ENCODE measurements around the gene CASP3. TPM values are rescaled to one million over a fixed set of nuclear protein-coding genes. Genes with fewer than 3 reads are reported as not detected.
A peak's percentile ranks its signal among the peaks of the same experiment; 100 is the strongest.
"Not testable (repeated sequence)": the region's sequence is repeated elsewhere in the genome, so short reads cannot be mapped to it uniquely, and the experiment has no call there.

CASP3 gene
- total RNA-seq, 1 donor from 2014 or later = 106 TPM

DNA sequence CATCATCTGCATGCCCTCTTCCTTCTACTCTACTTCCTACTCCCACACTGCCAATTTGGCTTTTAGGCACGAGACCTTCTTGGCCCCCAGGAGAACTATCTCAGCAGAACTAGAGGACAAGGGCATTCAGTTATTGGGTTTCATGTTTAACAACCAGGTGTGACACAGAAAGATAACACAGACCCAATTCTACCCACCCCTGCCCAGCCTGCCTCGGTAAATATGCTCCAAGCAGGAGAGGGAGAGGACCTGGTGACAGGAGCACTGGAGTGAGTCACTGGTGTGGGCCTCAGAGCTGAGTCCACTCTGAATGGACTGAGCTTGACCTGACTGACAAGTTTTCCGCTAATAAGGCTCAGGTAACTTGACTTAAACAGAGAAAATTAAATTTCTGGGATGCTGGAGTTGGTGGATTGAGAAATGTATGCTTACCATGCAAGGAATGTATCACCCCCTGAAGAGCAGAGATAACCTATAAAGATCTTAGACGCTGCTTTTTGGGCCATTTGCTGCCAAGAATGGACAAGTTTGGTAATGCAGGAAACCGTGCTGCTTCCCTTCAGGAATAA, 52.5 kb downstream of the CASP3 start:
- DNase-seq (ENCODE audit: low read depth) = no peak

DNA sequence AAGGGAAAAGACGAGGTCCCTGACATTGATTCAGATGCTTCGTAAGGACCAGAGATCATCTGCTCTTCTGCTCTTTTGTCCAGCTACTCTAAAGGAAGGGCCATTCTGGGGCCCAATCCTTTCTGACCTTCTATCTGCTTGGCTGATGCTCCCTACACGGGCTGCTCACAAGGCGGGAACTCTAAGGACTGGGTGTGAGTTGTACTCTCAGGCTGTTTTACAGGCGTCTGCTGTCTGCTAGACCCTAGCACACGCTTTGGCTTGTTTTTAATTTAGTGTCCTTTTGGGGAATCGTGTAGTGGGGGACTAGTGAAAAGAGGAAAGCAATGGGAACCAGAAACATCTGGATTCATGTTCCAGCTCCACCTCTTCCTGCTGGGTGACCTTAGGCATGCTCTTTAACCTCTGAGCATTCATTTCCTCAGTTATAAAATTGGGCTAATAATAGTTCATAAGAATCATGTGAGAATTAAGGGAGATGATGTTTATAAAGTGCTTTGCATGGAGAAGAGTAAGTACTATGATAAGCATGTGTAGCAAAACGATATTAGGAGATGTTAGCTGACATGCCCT, 53.1 kb downstream of the CASP3 start:
- no peak for DNase-seq (ENCODE audit: low read depth)

DNA sequence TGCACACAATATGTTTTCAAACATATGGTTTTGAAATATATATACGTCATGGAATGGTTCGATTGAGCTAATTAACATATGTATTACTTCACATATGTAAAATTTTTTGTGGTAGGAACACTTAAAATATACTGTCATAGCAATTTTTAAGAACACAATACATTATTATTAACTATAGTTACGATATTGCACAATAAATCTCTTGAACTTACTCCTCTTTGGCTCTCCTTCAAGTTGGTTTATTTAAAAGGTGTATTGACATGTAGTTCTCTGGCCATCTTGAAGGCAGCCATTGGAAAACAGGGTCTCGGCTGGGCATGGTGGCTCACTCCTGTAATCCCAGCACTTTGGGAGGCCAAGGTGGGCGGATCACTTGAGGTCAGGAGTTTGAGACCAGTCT, 53.8 kb downstream of the CASP3 start:
- DNase-seq (ENCODE audit: low read depth) = no peak

DNA sequence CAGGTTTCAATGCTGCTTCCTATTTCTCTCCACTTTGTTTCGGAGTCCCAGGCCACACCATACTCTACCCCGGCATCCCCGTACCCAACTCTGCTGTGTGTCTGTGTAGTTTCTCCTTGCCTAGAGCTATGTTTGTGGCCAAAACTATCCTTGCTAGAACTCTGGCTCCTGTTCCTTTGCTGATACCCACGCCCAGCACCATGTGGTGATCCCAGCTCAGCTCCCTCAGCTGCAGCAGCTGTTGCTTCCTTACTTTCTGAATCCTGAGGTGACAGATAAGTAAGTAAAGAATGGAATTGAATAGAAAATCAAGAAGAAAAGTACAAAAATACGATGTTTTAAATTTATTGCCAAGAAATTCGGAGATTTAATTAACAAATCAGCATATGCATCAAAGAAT, 55.8 kb downstream of the CASP3 start:
- DNase-seq (ENCODE audit: low read depth) = peak; percentile 55

DNA sequence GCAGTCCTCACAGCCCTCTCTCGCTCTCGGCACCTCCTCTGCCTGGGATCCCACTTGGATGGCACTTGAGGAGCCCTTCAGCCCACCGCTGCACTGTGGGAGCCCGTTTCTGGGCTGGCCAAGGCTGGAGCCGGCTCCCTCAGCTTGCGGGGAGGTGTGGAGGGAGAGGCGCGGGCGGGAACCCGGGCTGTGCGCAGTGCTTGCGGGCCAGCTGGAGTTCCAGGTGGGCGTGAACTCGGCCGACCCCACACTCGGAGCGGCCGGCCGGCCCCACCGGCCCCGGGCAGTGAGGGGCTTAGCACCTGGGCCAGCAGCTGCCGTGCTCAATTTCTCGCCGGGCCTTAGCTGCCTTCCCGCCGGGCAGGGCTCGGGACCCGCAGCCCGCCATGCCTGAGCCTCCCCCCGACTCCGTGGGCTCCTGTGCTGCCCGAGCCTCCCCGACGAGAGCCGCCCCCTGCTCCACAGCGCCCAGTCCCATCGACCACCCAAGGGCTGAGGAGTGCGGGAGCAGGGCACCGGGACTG, 57.4 kb downstream of the CASP3 start:
- DNase-seq (ENCODE audit: low read depth) = not testable (repeated sequence)

DNA sequence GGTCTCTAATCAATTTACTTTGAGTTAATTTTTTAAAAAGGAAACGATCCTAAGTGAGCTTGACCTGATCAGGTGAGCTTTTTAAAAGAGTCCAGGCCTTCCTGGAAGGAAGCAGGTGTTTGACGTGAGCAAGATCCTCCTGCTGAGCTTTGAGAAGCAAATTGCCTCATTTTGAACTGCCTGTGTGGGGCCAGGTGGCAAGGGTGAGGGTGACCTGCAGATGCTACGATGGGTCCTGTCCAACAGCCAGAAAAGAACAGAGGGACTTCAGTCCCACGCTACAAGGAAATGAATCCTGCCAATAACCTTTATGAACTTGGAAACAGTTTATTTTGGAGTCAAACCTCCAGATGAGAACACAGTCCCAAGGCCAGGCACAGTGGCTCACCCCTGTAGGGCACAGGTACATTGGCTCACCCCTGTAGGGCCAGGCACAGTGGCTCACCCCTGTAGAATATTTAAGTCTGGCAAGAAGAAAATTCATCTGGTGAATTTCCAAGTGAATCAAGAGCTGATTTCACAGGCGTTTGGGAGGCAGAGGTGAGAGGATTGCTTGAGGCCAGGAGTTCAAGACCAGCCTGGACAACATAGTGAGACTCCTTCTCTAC, 58.1 kb downstream of the CASP3 start:
- DNase-seq (ENCODE audit: low read depth) = no peak

DNA sequence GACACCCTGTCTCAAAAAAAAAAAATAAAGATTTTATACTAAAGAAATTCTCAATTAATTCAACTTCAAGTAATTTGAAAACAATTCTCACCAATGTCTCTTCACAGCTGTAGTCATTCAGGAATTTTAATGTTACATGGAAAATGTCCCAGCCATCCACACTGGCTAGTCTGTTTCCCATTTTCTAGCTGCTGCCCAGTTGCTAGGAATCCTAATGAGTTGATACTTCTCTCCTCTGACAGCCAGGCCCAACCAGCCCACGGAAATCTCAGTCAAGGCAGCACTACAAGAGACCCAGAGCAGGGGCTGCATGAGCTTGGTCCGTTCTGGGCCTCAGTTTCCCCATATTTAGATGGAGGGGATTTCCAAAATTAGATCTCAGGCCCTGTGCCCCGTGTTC, 59.1 kb downstream of the CASP3 start:
- DNase-seq (ENCODE audit: low read depth) = no peak

DNA sequence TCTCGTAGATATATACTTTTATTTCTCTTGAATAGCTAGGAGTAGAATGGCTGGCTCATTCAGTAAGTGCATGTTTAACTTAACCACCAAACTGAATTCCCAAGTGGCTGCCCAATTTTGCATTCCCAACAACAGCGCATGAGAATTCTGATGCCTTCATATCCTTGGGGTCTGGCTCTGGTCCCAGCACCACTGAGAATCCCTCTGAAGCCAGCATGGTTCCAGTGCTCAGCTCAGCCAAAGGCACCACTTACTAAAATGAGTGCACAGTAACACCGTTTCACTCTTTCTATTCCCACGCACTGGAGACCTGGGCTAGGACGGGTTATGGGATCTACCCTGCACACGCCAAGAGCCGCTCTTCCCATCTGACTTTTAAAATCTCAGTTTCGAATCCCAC, 60.4 kb downstream of the CASP3 start:
- peak; percentile 78 for DNase-seq (ENCODE audit: low read depth)

DNA sequence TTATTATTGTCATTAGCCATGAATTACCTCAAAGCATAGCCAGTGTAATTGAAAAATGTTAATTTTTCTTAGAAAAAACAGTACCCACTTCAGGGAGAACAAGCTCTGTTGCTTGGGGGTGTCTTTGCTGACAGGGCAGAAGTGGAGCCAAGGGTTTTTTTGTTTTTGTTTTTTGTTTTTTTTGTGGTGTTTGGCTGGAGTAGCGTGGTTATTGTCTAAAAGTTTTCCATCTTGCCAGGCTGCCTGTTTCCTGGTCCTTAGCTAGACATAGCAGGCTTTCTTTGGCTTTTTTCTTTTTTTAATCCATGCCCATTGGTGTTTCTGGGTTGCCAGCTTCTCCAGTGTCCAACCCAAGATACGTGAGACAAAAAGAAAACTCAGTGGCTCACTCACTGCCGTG, 61.5 kb downstream of the CASP3 start:
- no peak for DNase-seq (ENCODE audit: low read depth)

DNA sequence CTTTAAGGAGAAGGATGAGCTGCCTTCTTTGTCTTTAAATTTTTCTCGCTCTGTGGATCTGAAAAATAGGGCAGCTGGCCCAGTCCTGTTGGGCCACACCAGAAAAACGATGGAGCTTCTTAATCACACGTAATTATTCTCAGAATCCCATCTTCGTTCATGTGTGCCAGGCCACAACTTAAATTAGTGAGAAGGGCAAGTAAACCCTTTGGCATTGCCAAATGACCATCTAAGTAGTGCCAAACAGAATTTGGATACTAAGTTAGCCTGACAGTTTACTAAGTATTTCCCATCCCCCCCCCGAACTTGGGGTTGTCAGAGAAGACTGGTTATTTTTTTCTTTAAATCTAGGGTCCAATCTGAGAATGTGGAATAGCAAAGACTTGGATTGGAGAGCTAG, 62.0 kb downstream of the CASP3 start:
- DNase-seq (ENCODE audit: low read depth) = no peak

DNA sequence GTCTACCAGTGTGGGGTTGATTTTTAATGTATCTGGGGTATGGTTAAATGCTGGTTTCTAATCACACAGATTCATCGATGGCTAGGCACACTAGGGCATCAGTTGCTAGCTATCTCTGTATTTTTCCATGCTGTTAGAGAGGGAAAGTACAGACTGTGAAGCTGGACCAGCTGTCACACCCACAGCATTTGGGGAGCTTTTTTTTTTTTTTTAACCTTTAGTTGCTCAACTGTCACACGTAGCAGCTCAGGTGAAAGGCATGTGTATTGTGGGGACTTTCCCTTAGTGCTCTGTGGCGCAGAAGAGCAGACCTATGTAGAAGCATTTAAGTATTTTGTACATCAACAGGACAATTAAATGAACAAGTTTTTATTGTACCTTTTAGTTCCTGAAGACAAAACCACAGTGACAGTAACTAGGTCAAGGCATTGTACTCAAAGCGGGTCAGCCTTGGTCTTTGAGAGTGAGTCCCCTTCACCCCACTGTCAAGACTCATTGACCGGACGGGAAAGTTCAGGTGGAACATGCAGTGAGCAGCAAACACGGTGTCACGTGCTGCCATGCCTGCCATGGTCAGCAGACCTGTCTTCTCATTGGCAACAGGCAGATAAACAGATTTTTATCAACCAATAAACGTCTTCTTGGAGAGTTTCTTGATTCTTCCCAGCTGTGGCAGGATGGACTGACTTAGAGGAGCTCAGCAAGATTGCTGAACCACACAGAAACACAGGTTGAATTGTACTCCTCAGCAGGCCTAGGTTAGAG, 65.3 kb downstream of the CASP3 start:
- no peak for DNase-seq (ENCODE audit: low read depth)

Other genes with a start within 250 kb of the CASP3 start
- gene IRF2, start 174.9 kb downstream of the CASP3 start, total RNA-seq = 16.3 and 19.1 TPM in 2 replicates
- gene PRIMPOL, start 291 bp upstream of the CASP3 start, total RNA-seq = 17.6 and 22.5 TPM in 2 replicates
- gene CENPU, start 84.6 kb upstream of the CASP3 start, total RNA-seq = 18.1 and 18.4 TPM in 2 replicates
- gene ACSL1, start 176.5 kb upstream of the CASP3 start, total RNA-seq = 155 and 236 TPM in 2 replicates

Data from myocyte (in vitro differentiated cells).